GM23338 (cell line): ENCODE results near the gene FBXL20. TPM values are rescaled to one million over a fixed set of nuclear protein-coding genes. Genes with fewer than 3 reads are reported as not detected.

Source experiments
- ATAC-seq: fragments of 200-7000 bp; cut with Tn5 transposase; 3 replicates; pipeline ENCODE4 v1.9.1; 2020
- DNase-seq: peaks from one replicate; pipeline ENCODE4 v3.0.0-alpha.2; 2015; ENCODE audit warnings: low spot score
- H2AFZ ChIP-seq: fragments of 200-600 bp; sonication (generic); 2 replicates; pipeline ENCODE4 v1.8.0; 2016; ENCODE audit warnings: antibody characterized with exemption, mild to moderate bottlenecking, moderate library complexity
- H3F3A ChIP-seq: fragments of 200-600 bp; sonication (generic); replicated peaks from 2 replicates; pipeline ENCODE4 v1.8.0; 2017; ENCODE audit warnings: antibody characterized with exemption, mixed run types, low read depth
- H3K27ac ChIP-seq: fragments of 200-600 bp; sonication (generic); 2 replicates; pipeline ENCODE4 v1.6.1; 2016; ENCODE audit warnings: low read depth
- H3K27me3 ChIP-seq: fragments of 200-600 bp; sonication (generic); 2 replicates; pipeline ENCODE4 v1.8.0; 2016; ENCODE audit warnings: mild to moderate bottlenecking, mixed run types, moderate library complexity; ENCODE audit not compliant: insufficient read depth
- H3K36me3 ChIP-seq: fragments of 200-600 bp; sonication (generic); 2 replicates; pipeline ENCODE4 v1.8.0; 2016; ENCODE audit warnings: mild to moderate bottlenecking; ENCODE audit not compliant: insufficient read depth
- H3K4me1 ChIP-seq: fragments of 200-600 bp; sonication (generic); 2 replicates; pipeline ENCODE4 v1.8.0; 2016; ENCODE audit warnings: mild to moderate bottlenecking, moderate library complexity; ENCODE audit not compliant: insufficient read depth
- H3K4me2 ChIP-seq: fragments of 200-600 bp; sonication (generic); 2 replicates; pipeline ENCODE4 v1.7.1; 2017; ENCODE audit warnings: mixed run types
- H3K4me3 ChIP-seq: fragments of 200-600 bp; sonication (generic); 2 replicates; pipeline ENCODE4 v1.6.1; 2016; ENCODE audit warnings: mixed run types
- H3K79me2 ChIP-seq: fragments of 200-600 bp; sonication (generic); replicated peaks from 2 replicates; pipeline ENCODE4 v1.8.0; 2017; ENCODE audit warnings: mild to moderate bottlenecking; ENCODE audit not compliant: insufficient read depth
- H3K9me2 ChIP-seq: fragments of 200-600 bp; sonication (generic); 2 replicates; pipeline ENCODE4 v1.8.0; 2017; ENCODE audit not compliant: insufficient read depth
- H4K20me1 ChIP-seq: fragments of 200-600 bp; sonication (generic); replicated peaks from 2 replicates; pipeline ENCODE4 v1.8.0; 2017; ENCODE audit warnings: mild to moderate bottlenecking; ENCODE audit not compliant: insufficient read depth
- H3K27ac Mint-ChIP-seq: 2 replicates; pipeline ENCODE4 v1.8.0; 2020; ENCODE audit warnings: inconsistent platforms, mild to moderate bottlenecking, moderate library complexity, mixed read lengths
- H3K27me3 Mint-ChIP-seq: 3 replicates; pipeline ENCODE4 v1.8.0; 2022; ENCODE audit warnings: low read depth, mild to moderate bottlenecking, moderate library complexity, mixed read lengths, inconsistent platforms; ENCODE audit not compliant: insufficient read depth, poor library complexity
- H3K36me3 Mint-ChIP-seq: 3 replicates; pipeline ENCODE4 v1.8.0; 2021; ENCODE audit warnings: low read depth, mild to moderate bottlenecking, inconsistent platforms, moderate library complexity, mixed read lengths
- H3K4me1 Mint-ChIP-seq: 3 replicates; pipeline ENCODE4 v1.8.0; 2020; ENCODE audit warnings: mild to moderate bottlenecking, inconsistent platforms, mixed read lengths
- H3K4me3 Mint-ChIP-seq: 3 replicates; pipeline ENCODE4 v1.8.0; 2021; ENCODE audit warnings: moderate library complexity, mild to moderate bottlenecking, inconsistent platforms, mixed read lengths
- H3K9me3 Mint-ChIP-seq: 3 replicates; pipeline ENCODE4 v1.8.0; 2020; ENCODE audit warnings: moderate library complexity, mild to moderate bottlenecking, inconsistent platforms, mixed read lengths
- EZH2 ChIP-seq: fragments of 200-600 bp; sonication (generic); IDR thresholded peaks from one replicate; pipeline ENCODE4 v1.8.0; 2017; ENCODE audit warnings: antibody characterized with exemption, mild to moderate bottlenecking, low read depth; ENCODE audit not compliant: unreplicated experiment
- STAT1 ChIP-seq: IDR thresholded peaks from one replicate; pipeline ENCODE4 v1.6.1; 2016; ENCODE audit warnings: antibody characterized with exemption; ENCODE audit not compliant: unreplicated experiment
- polyA plus RNA-seq: library from polyadenylated mRNA; unstranded; fragments of >200 nt; fragmentation: Nextera tagmentation; extraction: Ambion mirVana; gene quantifications from 2 replicates; pipeline ENCODE4 v1.2.1, GENCODE V29; 2016
- total RNA-seq: library from RNA; depleted of rRNA; stranded (reverse); fragments of >200 nt; shearing (Covaris generic); gene quantifications from 2 replicates; pipeline ENCODE4 v1.2.3, GENCODE V29; 2014
- TF ChIP-seq, protein P1 (sequence below): fragments of 250-450 bp; sonication (Bioruptor Pico); IDR thresholded peaks from 2 replicates; pipeline ENCODE4 v1.5.0; 2020; ENCODE audit warnings: mild to moderate bottlenecking, moderate library complexity

FBXL20 gene
- total and polyA plus RNA-seq, 2 experiments from 2014 or later, result 2.9 to 6.9 TPM

- TF ChIP-seq, protein P1, sequence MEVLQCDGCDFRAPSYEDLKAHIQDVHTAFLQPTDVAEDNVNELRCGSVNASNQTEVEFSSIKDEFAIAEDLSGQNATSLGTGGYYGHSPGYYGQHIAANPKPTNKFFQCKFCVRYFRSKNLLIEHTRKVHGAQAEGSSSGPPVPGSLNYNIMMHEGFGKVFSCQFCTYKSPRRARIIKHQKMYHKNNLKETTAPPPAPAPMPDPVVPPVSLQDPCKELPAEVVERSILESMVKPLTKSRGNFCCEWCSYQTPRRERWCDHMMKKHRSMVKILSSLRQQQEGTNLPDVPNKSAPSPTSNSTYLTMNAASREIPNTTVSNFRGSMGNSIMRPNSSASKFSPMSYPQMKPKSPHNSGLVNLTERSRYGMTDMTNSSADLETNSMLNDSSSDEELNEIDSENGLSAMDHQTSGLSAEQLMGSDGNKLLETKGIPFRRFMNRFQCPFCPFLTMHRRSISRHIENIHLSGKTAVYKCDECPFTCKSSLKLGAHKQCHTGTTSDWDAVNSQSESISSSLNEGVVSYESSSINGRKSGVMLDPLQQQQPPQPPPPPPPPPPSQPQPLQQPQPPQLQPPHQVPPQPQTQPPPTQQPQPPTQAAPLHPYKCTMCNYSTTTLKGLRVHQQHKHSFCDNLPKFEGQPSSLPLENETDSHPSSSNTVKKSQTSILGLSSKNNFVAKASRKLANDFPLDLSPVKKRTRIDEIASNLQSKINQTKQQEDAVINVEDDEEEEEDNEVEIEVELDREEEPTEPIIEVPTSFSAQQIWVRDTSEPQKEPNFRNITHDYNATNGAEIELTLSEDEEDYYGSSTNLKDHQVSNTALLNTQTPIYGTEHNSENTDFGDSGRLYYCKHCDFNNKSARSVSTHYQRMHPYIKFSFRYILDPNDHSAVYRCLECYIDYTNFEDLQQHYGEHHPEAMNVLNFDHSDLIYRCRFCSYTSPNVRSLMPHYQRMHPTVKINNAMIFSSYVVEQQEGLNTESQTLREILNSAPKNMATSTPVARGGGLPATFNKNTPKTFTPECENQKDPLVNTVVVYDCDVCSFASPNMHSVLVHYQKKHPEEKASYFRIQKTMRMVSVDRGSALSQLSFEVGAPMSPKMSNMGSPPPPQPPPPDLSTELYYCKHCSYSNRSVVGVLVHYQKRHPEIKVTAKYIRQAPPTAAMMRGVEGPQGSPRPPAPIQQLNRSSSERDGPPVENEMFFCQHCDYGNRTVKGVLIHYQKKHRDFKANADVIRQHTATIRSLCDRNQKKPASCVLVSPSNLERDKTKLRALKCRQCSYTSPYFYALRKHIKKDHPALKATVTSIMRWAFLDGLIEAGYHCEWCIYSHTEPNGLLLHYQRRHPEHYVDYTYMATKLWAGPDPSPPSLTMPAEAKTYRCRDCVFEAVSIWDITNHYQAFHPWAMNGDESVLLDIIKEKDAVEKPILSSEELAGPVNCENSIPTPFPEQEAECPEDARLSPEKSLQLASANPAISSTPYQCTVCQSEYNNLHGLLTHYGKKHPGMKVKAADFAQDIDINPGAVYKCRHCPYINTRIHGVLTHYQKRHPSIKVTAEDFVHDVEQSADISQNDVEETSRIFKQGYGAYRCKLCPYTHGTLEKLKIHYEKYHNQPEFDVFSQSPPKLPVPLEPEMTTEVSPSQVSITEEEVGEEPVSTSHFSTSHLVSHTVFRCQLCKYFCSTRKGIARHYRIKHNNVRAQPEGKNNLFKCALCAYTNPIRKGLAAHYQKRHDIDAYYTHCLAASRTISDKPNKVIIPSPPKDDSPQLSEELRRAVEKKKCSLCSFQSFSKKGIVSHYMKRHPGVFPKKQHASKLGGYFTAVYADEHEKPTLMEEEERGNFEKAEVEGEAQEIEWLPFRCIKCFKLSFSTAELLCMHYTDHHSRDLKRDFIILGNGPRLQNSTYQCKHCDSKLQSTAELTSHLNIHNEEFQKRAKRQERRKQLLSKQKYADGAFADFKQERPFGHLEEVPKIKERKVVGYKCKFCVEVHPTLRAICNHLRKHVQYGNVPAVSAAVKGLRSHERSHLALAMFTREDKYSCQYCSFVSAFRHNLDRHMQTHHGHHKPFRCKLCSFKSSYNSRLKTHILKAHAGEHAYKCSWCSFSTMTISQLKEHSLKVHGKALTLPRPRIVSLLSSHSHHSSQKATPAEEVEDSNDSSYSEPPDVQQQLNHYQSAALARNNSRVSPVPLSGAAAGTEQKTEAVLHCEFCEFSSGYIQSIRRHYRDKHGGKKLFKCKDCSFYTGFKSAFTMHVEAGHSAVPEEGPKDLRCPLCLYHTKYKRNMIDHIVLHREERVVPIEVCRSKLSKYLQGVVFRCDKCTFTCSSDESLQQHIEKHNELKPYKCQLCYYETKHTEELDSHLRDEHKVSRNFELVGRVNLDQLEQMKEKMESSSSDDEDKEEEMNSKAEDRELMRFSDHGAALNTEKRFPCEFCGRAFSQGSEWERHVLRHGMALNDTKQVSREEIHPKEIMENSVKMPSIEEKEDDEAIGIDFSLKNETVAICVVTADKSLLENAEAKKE (CRISPR knock-in tag), result no peak
- TF ChIP-seq STAT1, result no peak
Measured at GRCh38 chr17:39230361-39230760, 171.1 kb downstream of the FBXL20 start (continued).

GRCh38 chr17:39229274-39229913 is 172.0 kb downstream of the FBXL20 start:
- ATAC-seq, result no peak
- no peak overlapping the region for H3K4me3 Mint-ChIP-seq
- peaks cover 27% of the 10 kb centered on the region for H3K27me3 Mint-ChIP-seq
- Histone ChIP-seq H3K4me2 (no peak overlapping the region), H3K9me2 (no peaks in the 10 kb centered on the region), H3K36me3 (no peaks in the 10 kb centered on the region), H3K4me1 (peaks cover 9% of the 10 kb centered on the region), H3K79me2 (no peaks in the 10 kb centered on the region), H3K27me3 (peaks cover 19% of the 10 kb centered on the region), H4K20me1 (no peaks in the 10 kb centered on the region), H3K4me3 (no peak overlapping the region), H3F3A (peaks cover 9% of the 10 kb centered on the region; the same call in 1 of the 2 replicates), H2AFZ (peak overlapping the region; percentile 10; the same call in 1 of the 2 replicates), H3K27ac (no peak overlapping the region)
- no peaks in the 10 kb centered on the region for H3K9me3 Mint-ChIP-seq
- H3K4me1 Mint-ChIP-seq, result peaks cover 24% of the 10 kb centered on the region
- no peak overlapping the region for H3K27ac Mint-ChIP-seq
- no peaks in the 10 kb centered on the region for H3K36me3 Mint-ChIP-seq
- TF ChIP-seq STAT1, result no peak
- TF ChIP-seq EZH2, result no peak
- DNase-seq, result no peak
